Measurements from ENCODE around the gene SOX30.

SOX30 gene

DNA sequence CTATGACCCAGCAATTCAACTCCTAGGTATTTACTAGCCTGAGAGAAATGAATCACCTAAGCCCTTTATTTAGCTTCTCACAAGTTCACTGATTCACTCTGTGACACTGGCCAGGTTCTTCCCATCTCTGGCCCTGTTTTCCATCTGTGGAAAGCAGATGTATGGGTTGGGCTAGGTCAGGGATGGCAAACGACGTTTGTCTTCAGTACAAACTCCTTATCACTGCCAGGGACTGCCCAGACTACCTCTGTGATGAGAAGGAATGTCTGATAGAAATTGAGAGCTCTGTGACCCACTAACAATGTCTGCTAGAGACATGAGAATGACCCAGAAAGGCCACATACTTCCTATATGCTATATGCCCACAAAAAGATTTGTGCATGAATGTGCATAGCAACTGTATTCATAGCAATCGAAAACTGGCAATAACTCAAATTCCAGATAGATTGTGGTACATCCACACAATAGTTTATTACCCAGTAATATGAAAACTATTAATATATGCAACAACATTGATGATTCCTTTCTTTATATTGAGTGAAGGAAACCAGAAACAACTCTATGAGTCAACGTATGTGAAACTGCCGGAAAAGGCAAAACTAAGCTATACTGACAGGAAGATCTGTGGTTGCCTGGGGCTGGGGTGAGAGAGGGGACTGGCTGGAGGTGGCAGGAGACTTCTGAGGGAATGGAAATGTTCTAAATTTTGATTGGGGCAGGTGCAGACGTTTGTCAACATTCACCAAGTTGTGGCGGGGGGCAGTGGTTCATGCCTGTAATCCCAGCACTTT is 44.7 kb downstream of the SOX30 start:
- DNase-seq (ENCODE audit: extremely low read depth, low read depth) = no peak
- no peak overlapping the region for H3K4me3 ChIP-seq (replicated peaks; ENCODE audit: low read depth, low read length)
- TF ChIP-seq CTCF (IDR thresholded peaks at IDR 0.05; ENCODE audit: low read depth, low read length, missing control alignments) = no peak

DNA sequence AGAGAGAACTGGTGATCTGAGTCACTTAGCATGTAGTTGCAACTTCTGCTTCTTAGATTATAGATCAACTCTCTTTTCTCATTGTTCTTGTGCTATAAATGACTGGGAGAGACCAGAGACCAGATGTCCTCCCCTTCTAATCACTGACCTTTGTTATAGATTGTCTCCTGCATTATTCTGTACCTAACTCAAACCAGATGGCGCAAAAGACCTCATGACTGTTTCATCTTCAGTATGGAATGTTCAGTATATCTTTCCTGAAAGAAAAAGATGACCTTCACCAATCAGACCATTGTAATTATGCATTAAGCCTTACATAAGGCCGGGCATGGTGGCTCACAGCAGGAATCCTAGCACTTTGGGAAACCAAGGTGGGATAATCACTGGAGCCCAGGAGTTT is 46.2 kb downstream of the SOX30 start:
- DNase-seq (ENCODE audit: extremely low read depth, low read depth) = no peak
- H3K4me3 ChIP-seq (replicated peaks; ENCODE audit: low read depth, low read length) = no peak overlapping the region
- no peak for TF ChIP-seq CTCF (IDR thresholded peaks at IDR 0.05; ENCODE audit: low read depth, low read length, missing control alignments)

DNA sequence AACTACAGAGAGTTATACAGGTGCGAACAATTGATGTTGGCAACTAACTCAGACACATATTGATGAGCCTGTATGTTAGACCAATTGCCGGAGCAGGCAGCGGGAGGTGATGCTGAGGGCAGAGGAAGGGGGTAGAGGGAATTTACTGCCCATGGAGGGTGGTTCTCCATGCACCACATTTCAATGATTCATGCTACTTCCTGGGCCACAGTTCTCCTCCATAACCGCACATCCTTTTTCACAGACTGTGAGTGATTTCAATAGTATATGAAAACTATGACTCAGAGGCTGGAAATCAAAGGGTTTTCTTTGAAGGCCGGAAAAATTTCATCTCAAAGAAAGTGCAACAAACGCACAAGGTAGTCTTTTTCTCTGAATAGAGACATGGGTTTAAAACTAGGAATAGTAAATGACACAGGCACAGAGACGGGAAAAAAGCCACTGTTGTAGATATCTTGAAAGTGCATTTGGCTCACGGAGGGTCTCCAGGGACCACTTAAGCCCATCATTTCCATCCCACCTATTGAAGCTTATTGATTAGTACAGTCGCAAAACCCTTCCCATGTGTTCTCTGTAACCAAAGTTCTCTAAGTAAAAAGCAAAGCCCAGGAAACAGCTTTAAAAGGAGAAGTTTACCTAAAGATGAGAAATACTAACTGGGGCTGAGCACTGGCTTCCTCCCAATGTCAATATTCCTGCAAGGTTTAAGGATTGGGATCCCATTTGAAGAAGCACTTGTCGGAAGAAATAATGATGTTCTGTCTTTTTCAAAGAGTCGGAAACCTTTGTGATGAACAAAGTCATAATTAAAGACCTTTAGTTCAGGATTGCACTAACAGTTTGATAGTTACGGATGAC is 48.7 kb downstream of the SOX30 start:
- peak; percentile 66 for DNase-seq (ENCODE audit: extremely low read depth, low read depth)
- H3K4me3 ChIP-seq (replicated peaks; ENCODE audit: low read depth, low read length) = no peak overlapping the region
- TF ChIP-seq CTCF (IDR thresholded peaks at IDR 0.05; ENCODE audit: low read depth, low read length, missing control alignments) = no peak

- no peak overlapping the region for H3K4me3 ChIP-seq (replicated peaks; ENCODE audit: low read depth, low read length)
- TF ChIP-seq CTCF (IDR thresholded peaks at IDR 0.05; ENCODE audit: low read depth, low read length, missing control alignments) = no peak
- DNase-seq (ENCODE audit: extremely low read depth, low read depth) = no peak
These were observed 49.7 kb downstream of the SOX30 start for GRCh38 chr5:157602505-157602904.

GRCh38 chr5:157600252-157600651 is 52.0 kb downstream of the SOX30 start:
- no peak for DNase-seq (ENCODE audit: extremely low read depth, low read depth)
- TF ChIP-seq CTCF (IDR thresholded peaks at IDR 0.05; ENCODE audit: low read depth, low read length, missing control alignments) = no peak
- no peak overlapping the region for H3K4me3 ChIP-seq (replicated peaks; ENCODE audit: low read depth, low read length)

DNA sequence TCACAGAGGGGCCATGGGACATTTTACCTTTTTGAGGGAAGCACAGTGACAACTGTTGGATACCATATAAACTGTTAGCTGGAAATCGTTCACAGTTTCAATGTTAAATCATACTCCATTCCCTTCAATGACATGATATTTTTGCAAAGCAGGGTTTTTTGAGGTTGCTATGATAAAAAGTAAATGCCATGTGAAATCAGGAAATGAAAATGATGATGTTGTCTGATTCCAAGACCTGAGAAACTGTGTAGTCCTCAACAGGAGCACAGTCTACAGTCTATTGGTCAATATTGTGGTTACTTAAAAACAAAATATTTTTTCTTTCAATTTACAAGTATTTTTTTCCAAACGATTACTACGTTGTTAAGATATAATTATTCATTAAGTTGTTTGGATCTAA is 52.7 kb downstream of the SOX30 start:
- no peak for TF ChIP-seq CTCF (IDR thresholded peaks at IDR 0.05; ENCODE audit: low read depth, low read length, missing control alignments)
- no peak overlapping the region for H3K4me3 ChIP-seq (replicated peaks; ENCODE audit: low read depth, low read length)
- no peak for DNase-seq (ENCODE audit: extremely low read depth, low read depth)

Measured in HFF-Myc (cell line).